OCI-LY1 (cell line): Measurements from ENCODE around the gene DNAJA3.
A peak's percentile ranks its signal among the peaks of the same experiment; 100 is the strongest.

ENCODE experiments used
- H2AFZ ChIP-seq: fragments of 200-600 bp; sonication (generic), shearing (Covaris generic); 2 replicates; pipeline ENCODE4 v1.6.0; 2014; ENCODE audit warnings: antibody characterized with exemption, mild to moderate bottlenecking, low read length
- H3F3A ChIP-seq: fragments of 200-600 bp; sonication (generic), shearing (Covaris generic); 2 replicates; pipeline ENCODE4 v1.6.0; 2014; ENCODE audit warnings: mild to moderate bottlenecking, antibody characterized with exemption, low read length, moderate library complexity; ENCODE audit not compliant: insufficient read depth
- H3K27ac ChIP-seq: fragments of 200-600 bp; sonication (generic); 2 replicates; pipeline ENCODE4 v1.5.1; 2014; ENCODE audit warnings: low read length, mixed run types, mild to moderate bottlenecking, low read depth; ENCODE audit not compliant: poor library complexity, severe bottlenecking
- H3K27me3 ChIP-seq: fragments of 200-600 bp; sonication (generic); 2 replicates; pipeline ENCODE4 v1.6.0; 2014; ENCODE audit warnings: antibody characterized with exemption, mild to moderate bottlenecking, low read length, moderate library complexity; ENCODE audit not compliant: insufficient read depth
- H3K36me3 ChIP-seq: fragments of 200-600 bp; sonication (generic); 2 replicates; pipeline ENCODE4 v1.6.1; 2014; ENCODE audit warnings: mild to moderate bottlenecking, antibody characterized with exemption, low read length, moderate library complexity, mixed read lengths; ENCODE audit not compliant: insufficient read depth
- H3K4me1 ChIP-seq: fragments of 200-600 bp; sonication (generic); 2 replicates; pipeline ENCODE4 v1.5.1; 2014; ENCODE audit warnings: mild to moderate bottlenecking, low read length, moderate library complexity; ENCODE audit not compliant: insufficient read depth, severe bottlenecking
- H3K4me2 ChIP-seq: fragments of 200-600 bp; sonication (generic), shearing (Covaris generic); 2 replicates; pipeline ENCODE4 v1.6.1; 2014; ENCODE audit warnings: low read length
- H3K4me3 ChIP-seq: fragments of 200-600 bp; sonication (generic); 2 replicates; pipeline ENCODE4 v1.5.1; 2014; ENCODE audit warnings: low read length, low read depth, mild to moderate bottlenecking, mixed read lengths; ENCODE audit not compliant: poor library complexity, severe bottlenecking
- H3K79me2 ChIP-seq: fragments of 200-600 bp; shearing (Covaris generic); 2 replicates; pipeline ENCODE4 v1.6.1; 2016; ENCODE audit warnings: mixed run types, low read length, mixed read lengths; ENCODE audit not compliant: insufficient read depth
- H3K9ac ChIP-seq: fragments of 200-600 bp; sonication (generic), shearing (Covaris generic); 2 replicates; pipeline ENCODE4 v1.6.1; 2014; ENCODE audit warnings: mild to moderate bottlenecking, low read length, mixed read lengths
- H3K9me2 ChIP-seq: fragments of 200-600 bp; sonication (generic), shearing (Covaris generic); 2 replicates; pipeline ENCODE4 v1.6.1; 2014; ENCODE audit warnings: low read depth, mild to moderate bottlenecking, low read length, mixed read lengths
- H3K9me3 ChIP-seq: fragments of 200-600 bp; shearing (Covaris generic); 2 replicates; pipeline ENCODE4 v1.6.1; 2014; ENCODE audit warnings: low read length, mixed read lengths
- H4K20me1 ChIP-seq: fragments of 200-600 bp; sonication (generic), shearing (Covaris generic); 2 replicates; pipeline ENCODE4 v1.6.0; 2016; ENCODE audit warnings: mild to moderate bottlenecking, low read length; ENCODE audit not compliant: insufficient read depth
- EZH2 ChIP-seq: fragments of 200-600 bp; sonication (generic), shearing (Covaris generic); IDR thresholded peaks from 2 replicates; pipeline ENCODE4 v1.8.0; 2017; ENCODE audit warnings: borderline replicate concordance, mixed run types, mild to moderate bottlenecking, antibody characterized with exemption, low read length, moderate library complexity, mixed read lengths
- TF ChIP-seq, protein P1 (sequence below): fragments of 200-600 bp; sonication (generic), shearing (Covaris generic); IDR thresholded peaks from 2 replicates; pipeline ENCODE4 v1.5.1; 2017; ENCODE audit warnings: mild to moderate bottlenecking, antibody characterized with exemption, low read length, moderate library complexity, mixed read lengths

DNAJA3 gene

DNA sequence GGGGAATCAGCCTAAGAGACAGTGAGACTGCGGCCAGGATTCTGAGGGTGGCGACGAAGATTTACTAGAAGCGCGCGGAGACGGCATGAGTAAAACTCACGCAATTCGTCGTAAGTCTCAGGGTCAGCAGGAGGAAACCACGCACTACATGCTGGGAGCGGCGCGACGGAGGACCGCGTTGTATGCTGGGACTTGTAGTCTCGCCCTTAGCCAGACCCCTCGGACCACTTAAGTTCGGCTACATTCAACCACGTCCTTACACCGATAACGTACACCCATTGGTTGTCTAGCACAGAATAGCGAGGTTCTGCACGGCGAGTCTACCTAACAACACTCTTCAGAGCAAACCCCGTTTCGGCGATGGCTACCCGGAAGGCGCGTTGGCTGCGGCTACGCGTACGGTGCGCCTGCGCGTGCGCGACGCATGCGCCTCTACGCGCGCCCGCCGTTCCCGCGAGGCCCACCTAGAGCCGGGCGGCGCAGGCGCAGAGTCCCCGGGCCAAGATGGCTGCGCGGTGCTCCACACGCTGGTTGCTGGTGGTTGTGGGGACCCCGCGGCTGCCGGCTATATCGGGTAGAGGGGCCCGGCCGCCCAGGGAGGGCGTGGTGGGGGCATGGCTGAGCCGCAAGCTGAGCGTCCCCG is at the start of gene DNAJA3:
TSS of gene DNAJA3 (plus strand) at position 491 of the 643 bp plus-strand sequence. CDS start at position 505, 14 bp downstream.
- H2AFZ ChIP-seq: no peak within 1 kb of the TSS
- peak within 1 kb of the TSS; percentile 80 for H3K9ac ChIP-seq
- H3K9me2 ChIP-seq: no peaks in the 10 kb centered on the region
- H3F3A ChIP-seq: no peaks in the 10 kb centered on the region
- H4K20me1 ChIP-seq: no peaks in the 10 kb centered on the region
- peaks cover 19% of the 10 kb centered on the region for H3K4me1 ChIP-seq
- H3K27me3 ChIP-seq: no peaks in the 10 kb centered on the region
- peak within 1 kb of the TSS; percentile 82 for H3K4me3 ChIP-seq
- peak within 1 kb of the TSS; percentile 91 for H3K27ac ChIP-seq
- H3K4me2 ChIP-seq: peak within 1 kb of the TSS; percentile 96
- TF ChIP-seq EZH2: no peak
- TF ChIP-seq, protein P1, sequence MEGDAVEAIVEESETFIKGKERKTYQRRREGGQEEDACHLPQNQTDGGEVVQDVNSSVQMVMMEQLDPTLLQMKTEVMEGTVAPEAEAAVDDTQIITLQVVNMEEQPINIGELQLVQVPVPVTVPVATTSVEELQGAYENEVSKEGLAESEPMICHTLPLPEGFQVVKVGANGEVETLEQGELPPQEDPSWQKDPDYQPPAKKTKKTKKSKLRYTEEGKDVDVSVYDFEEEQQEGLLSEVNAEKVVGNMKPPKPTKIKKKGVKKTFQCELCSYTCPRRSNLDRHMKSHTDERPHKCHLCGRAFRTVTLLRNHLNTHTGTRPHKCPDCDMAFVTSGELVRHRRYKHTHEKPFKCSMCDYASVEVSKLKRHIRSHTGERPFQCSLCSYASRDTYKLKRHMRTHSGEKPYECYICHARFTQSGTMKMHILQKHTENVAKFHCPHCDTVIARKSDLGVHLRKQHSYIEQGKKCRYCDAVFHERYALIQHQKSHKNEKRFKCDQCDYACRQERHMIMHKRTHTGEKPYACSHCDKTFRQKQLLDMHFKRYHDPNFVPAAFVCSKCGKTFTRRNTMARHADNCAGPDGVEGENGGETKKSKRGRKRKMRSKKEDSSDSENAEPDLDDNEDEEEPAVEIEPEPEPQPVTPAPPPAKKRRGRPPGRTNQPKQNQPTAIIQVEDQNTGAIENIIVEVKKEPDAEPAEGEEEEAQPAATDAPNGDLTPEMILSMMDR: no peak
- peaks cover 28% of the 10 kb centered on the region for H3K79me2 ChIP-seq
- peaks cover 21% of the 10 kb centered on the region for H3K36me3 ChIP-seq
- H3K9me3 ChIP-seq: no peaks in the 10 kb centered on the region

DNA sequence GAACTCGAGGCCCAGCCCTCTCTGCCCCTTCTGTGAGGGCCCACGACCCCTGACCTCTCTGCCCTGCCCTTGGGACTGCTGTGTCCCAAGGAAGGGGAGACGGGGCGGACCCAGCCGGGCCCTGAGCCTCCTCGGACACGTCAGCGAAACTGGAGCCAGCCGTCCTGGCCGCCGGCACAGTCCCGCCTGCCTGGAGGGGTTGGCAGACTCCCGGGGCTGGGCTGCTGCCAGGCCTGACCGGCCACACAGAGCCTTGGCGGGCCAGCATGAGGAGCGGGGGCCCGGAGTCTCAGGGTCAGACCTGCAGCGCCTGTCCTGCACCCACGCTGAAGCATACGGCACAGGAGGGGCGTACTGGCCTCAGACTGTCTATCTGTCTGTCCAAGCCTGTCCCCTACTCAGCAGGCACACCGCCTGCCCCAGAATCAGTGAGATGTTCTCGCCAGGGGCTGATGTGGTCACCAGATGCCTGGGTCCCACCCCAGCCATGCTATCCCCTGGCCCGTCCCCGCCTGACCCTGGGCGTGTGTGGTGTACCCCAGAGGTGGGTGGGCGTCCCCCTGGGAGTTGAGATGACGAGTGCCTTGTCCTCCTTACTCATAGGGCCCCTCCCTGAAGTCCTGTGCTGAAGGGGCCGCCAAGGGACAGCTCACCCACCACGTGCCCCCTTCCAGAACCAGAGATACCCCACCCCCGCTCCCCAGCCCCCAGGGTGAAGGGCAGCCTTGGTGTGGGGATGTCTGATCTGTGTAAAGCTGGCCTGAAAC is 49.4 kb upstream of the DNAJA3 start:
- no peak overlapping the region for H3K27ac ChIP-seq
- H2AFZ ChIP-seq: no peak overlapping the region
- no peaks in the 10 kb centered on the region for H3K9me2 ChIP-seq
- no peak overlapping the region for H3K4me2 ChIP-seq
- TF ChIP-seq, protein P1: no peak
- TF ChIP-seq EZH2: no peak
- H3F3A ChIP-seq: no peaks in the 10 kb centered on the region
- no peaks in the 10 kb centered on the region for H3K9me3 ChIP-seq
- no peaks in the 10 kb centered on the region for H3K79me2 ChIP-seq
- H3K36me3 ChIP-seq: no peaks in the 10 kb centered on the region; the same call in 1 of the 2 replicates
- H3K27me3 ChIP-seq: no peaks in the 10 kb centered on the region
- peaks cover 8% of the 10 kb centered on the region for H3K4me1 ChIP-seq
- H3K9ac ChIP-seq: no peak overlapping the region
- H3K4me3 ChIP-seq: no peak overlapping the region
- no peaks in the 10 kb centered on the region for H4K20me1 ChIP-seq

- H3K79me2 ChIP-seq: no peaks in the 10 kb centered on the region
- no peak overlapping the region for H3K27ac ChIP-seq
- no peaks in the 10 kb centered on the region; the same call in 1 of the 2 replicates for H3K36me3 ChIP-seq
- H3K9me2 ChIP-seq: no peaks in the 10 kb centered on the region
- no peaks in the 10 kb centered on the region for H4K20me1 ChIP-seq
- no peak overlapping the region for H3K4me2 ChIP-seq
- H3K9ac ChIP-seq: no peak overlapping the region
- TF ChIP-seq EZH2: no peak
- TF ChIP-seq, protein P1: no peak
- H3K4me3 ChIP-seq: no peak overlapping the region
- H3K9me3 ChIP-seq: no peaks in the 10 kb centered on the region
- H3K27me3 ChIP-seq: no peaks in the 10 kb centered on the region
- no peak overlapping the region for H2AFZ ChIP-seq
- no peaks in the 10 kb centered on the region for H3F3A ChIP-seq
- peaks cover 8% of the 10 kb centered on the region for H3K4me1 ChIP-seq
Observed at GRCh38 chr16:4376893-4377572, 48.6 kb upstream of the DNAJA3 start.
